GM12891 (cell line): ENCODE measurements around the gene EPHA1.

Experiments
- DNase-seq: peaks from one replicate; pipeline ENCODE4 v3.0.0; 2011; ENCODE audit warnings: low spot score; ENCODE audit not compliant: insufficient read length
- FAIRE-seq: peaks from 2 replicates; lab custom pipeline; 2011; peaks lifted over from hg19 to GRCh38; lab: Jason Lieb, UNC
- PAX5 ChIP-seq: IDR thresholded peaks from 2 replicates; pipeline ENCODE4 v1.6.1; 2011; ENCODE audit warnings: low read length, moderate library complexity, mild to moderate bottlenecking; ENCODE audit not compliant: insufficient read depth, severe bottlenecking
- POLR2A ChIP-seq: IDR thresholded peaks from 2 replicates; pipeline ENCODE4 v1.6.1; 2011; ENCODE audit warnings: low read depth, low read length, control low read depth
- POLR2AphosphoS5 ChIP-seq: IDR thresholded peaks from 2 replicates; pipeline ENCODE4 v1.6.1; 2011; ENCODE audit warnings: low read depth, low read length, control low read depth
- POU2F2 ChIP-seq: IDR thresholded peaks from 2 replicates; pipeline ENCODE4 v1.6.1; 2011; ENCODE audit warnings: low read depth, mild to moderate bottlenecking, control low read depth, low read length, moderate library complexity
- SPI1 ChIP-seq: IDR thresholded peaks from 2 replicates; pipeline ENCODE4 v1.6.1; 2011; ENCODE audit warnings: low read depth, low read length, control low read depth
- TAF1 ChIP-seq: IDR thresholded peaks from 2 replicates; pipeline ENCODE4 v1.6.1; 2011; ENCODE audit warnings: low read depth, low read length, control low read depth

The EPHA1 gene

GRCh38 chr7:143341842-143342241 is 66.8 kb downstream of the EPHA1 start:
- DNase-seq = no peak
- no peak for FAIRE-seq
- TF ChIP-seq POU2F2 (no peak), PAX5 (no peak), POLR2A (no peak), TAF1 (no peak), SPI1 (no peak), POLR2AphosphoS5 (no peak)
